Measurements from ENCODE around the gene C17orf75. TPM values are rescaled to one million over a fixed set of nuclear protein-coding genes. Genes with fewer than 3 reads are reported as not detected.

C17orf75 gene
- total RNA-seq, 1 donor from 2014 or later = 16.8 TPM

GRCh38 chr17:32348483-32348800, 6.5 kb upstream of the C17orf75 start:
- TF ChIP-seq, protein P1, sequence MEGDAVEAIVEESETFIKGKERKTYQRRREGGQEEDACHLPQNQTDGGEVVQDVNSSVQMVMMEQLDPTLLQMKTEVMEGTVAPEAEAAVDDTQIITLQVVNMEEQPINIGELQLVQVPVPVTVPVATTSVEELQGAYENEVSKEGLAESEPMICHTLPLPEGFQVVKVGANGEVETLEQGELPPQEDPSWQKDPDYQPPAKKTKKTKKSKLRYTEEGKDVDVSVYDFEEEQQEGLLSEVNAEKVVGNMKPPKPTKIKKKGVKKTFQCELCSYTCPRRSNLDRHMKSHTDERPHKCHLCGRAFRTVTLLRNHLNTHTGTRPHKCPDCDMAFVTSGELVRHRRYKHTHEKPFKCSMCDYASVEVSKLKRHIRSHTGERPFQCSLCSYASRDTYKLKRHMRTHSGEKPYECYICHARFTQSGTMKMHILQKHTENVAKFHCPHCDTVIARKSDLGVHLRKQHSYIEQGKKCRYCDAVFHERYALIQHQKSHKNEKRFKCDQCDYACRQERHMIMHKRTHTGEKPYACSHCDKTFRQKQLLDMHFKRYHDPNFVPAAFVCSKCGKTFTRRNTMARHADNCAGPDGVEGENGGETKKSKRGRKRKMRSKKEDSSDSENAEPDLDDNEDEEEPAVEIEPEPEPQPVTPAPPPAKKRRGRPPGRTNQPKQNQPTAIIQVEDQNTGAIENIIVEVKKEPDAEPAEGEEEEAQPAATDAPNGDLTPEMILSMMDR (IDR thresholded peaks at IDR 0.05; ENCODE audit: insufficient read depth, low read length, severe bottlenecking) = no peak
- no peak overlapping the region for H3K4me3 ChIP-seq (ENCODE audit: low read depth, low read length)
- no peaks in the 10 kb centered on the region for H3K27me3 ChIP-seq (ENCODE audit: control insufficient read depth, insufficient read depth, low read length)
- peaks cover 2% of the 10 kb centered on the region for H3K36me3 ChIP-seq (ENCODE audit: control insufficient read depth, insufficient read depth, low read length)
- FAIRE-seq (no peak), DNase-seq (ENCODE audit: low read depth) (no peak)

GRCh38 chr17:32345951-32346600, 4.1 kb upstream of the C17orf75 start:
- H3K4me3 ChIP-seq (ENCODE audit: low read depth, low read length) = no peak overlapping the region
- FAIRE-seq = no peak
- H3K27me3 ChIP-seq (ENCODE audit: control insufficient read depth, insufficient read depth, low read length) = no peaks in the 10 kb centered on the region
- no peak for DNase-seq (ENCODE audit: low read depth)
- TF ChIP-seq, protein P1 (IDR thresholded peaks at IDR 0.05; ENCODE audit: insufficient read depth, low read length, severe bottlenecking) = no peak
- no peaks in the 10 kb centered on the region for H3K36me3 ChIP-seq (ENCODE audit: control insufficient read depth, insufficient read depth, low read length)

- no peaks in the 10 kb centered on the region for H3K27me3 ChIP-seq (ENCODE audit: control insufficient read depth, insufficient read depth, low read length)
- H3K36me3 ChIP-seq (ENCODE audit: control insufficient read depth, insufficient read depth, low read length) = no peaks in the 10 kb centered on the region
- peak overlapping the region; percentile 64 for H3K4me3 ChIP-seq (ENCODE audit: low read depth, low read length)
- TF ChIP-seq, protein P1 (IDR thresholded peaks at IDR 0.05; ENCODE audit: insufficient read depth, low read length, severe bottlenecking) = no peak
- FAIRE-seq (no peak), DNase-seq (ENCODE audit: low read depth) (no peak)
Measured at GRCh38 chr17:32342603-32343325, 791 bp upstream of the C17orf75 start.

DNA sequence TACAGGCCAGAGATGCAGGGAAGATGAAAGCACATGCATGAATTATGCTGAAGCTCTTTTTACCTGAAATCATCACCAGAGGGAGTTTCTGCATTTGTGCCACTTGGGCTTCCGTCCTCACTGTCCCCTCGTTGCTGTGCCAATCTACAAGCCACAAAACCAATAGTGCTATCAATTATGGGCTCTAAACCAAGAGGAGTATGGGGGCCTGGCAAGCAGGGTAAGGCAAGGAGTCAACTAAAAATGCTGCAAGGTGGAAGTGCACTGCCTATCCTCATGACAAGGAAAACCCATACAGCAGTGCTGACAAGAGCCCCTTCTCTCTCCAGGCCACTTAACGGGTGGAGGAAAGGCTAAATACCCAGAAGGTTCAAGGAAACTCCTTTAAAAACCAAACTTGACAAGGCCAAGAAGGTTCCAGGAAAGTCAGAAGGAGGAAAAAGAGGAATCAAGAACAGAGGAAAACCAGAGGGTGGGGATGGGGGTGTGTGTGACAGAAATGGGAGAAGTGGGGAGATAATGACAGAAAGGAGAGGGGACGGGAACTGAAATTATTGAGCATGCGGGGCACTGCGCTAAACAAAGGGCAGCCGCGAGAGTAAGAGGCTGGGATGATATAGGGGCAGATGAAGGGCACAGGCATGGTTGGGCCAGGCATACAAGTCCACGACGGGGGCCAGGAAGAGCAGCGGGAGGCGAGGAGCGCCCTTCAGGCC, 674 bp downstream of the C17orf75 start:
- DNase-seq (ENCODE audit: low read depth) (peak; percentile 47), FAIRE-seq (no peak)
- TF ChIP-seq, protein P1 (IDR thresholded peaks at IDR 0.05; ENCODE audit: insufficient read depth, low read length, severe bottlenecking) = peak; percentile 42
- no peaks in the 10 kb centered on the region for H3K36me3 ChIP-seq (ENCODE audit: control insufficient read depth, insufficient read depth, low read length)
- H3K27me3 ChIP-seq (ENCODE audit: control insufficient read depth, insufficient read depth, low read length) = no peaks in the 10 kb centered on the region
- peak overlapping the region; percentile 64 for H3K4me3 ChIP-seq (ENCODE audit: low read depth, low read length)

- FAIRE-seq = no peak
- no peak overlapping the region for H3K4me3 ChIP-seq (ENCODE audit: low read depth, low read length)
Measured at GRCh38 chr17:32335687-32336086, 6.3 kb downstream of the C17orf75 start.

More at GRCh38 chr17:32335687-32336086, 6.3 kb downstream of the C17orf75 start:
- Histone ChIP-seq H3K27me3 (ENCODE audit: control insufficient read depth, insufficient read depth, low read length) (no peaks in the 10 kb centered on the region), H3K36me3 (ENCODE audit: control insufficient read depth, insufficient read depth, low read length) (no peaks in the 10 kb centered on the region)
- TF ChIP-seq, protein P1 (IDR thresholded peaks at IDR 0.05; ENCODE audit: insufficient read depth, low read length, severe bottlenecking) = no peak
- peak; percentile 57 for DNase-seq (ENCODE audit: low read depth)
